Natural killer cell (primary cell): ENCODE measurements around the gene COL23A1. TPM values are rescaled to one million over a fixed set of nuclear protein-coding genes. Genes with fewer than 3 reads are reported as not detected.

Experiments
- ATAC-seq, 3 donors: fragments of 150-1000 bp in 2 of 3; fragments of 200-7000 bp in 1 of 3; cut with Tn5 transposase; 1 replicate in 1 of 3; 2 replicates in 2 of 3; pipeline ENCODE4 v1.10.0; 2021; ENCODE audit warnings: mild to moderate bottlenecking in 2 of 3, moderate library complexity in 2 of 3
- DNase-seq, 2 donors: peaks; one replicate each; pipeline versions ENCODE4 v3.0.0 to v3.0.0-alpha.2; 2013 to 2021; ENCODE audit warnings: mixed read lengths in 1 of 2
- H3K27ac ChIP-seq: one replicate; pipeline ENCODE4 v1.5.1; 2013; ENCODE audit warnings: mild to moderate bottlenecking, low read length
- H3K27me3 ChIP-seq: one replicate; pipeline ENCODE4 v1.6.1; 2013; ENCODE audit warnings: low read length; ENCODE audit not compliant: control insufficient read depth, insufficient read depth
- H3K36me3 ChIP-seq: one replicate; pipeline ENCODE4 v1.6.1; 2013; ENCODE audit warnings: low read length; ENCODE audit not compliant: control insufficient read depth, insufficient read depth
- H3K4me1 ChIP-seq: one replicate; pipeline ENCODE4 v1.6.1; 2013; ENCODE audit warnings: low read length; ENCODE audit not compliant: control insufficient read depth, insufficient read depth
- H3K4me3 ChIP-seq: one replicate; pipeline ENCODE4 v1.5.1; 2013; ENCODE audit warnings: low read length
- H3K9me3 ChIP-seq: one replicate; pipeline ENCODE4 v1.6.1; 2013; ENCODE audit warnings: low read length; ENCODE audit not compliant: control insufficient read depth, insufficient read depth
- H3K27ac Mint-ChIP-seq, 2 donors: one replicate each; pipeline ENCODE4 v1.8.0; 2022; ENCODE audit warnings: mild to moderate bottlenecking in 2 of 2, mixed read lengths in 2 of 2, moderate library complexity in 1 of 2
- H3K27me3 Mint-ChIP-seq, 2 donors: one replicate each; pipeline ENCODE4 v1.8.0; 2022; ENCODE audit warnings: low read depth in 2 of 2, mixed read lengths in 2 of 2
- H3K36me3 Mint-ChIP-seq: one replicate; pipeline ENCODE4 v1.8.0; 2022; ENCODE audit warnings: mixed read lengths
- H3K4me1 Mint-ChIP-seq, 2 donors: one replicate each; pipeline ENCODE4 v1.8.0; 2022; ENCODE audit warnings: mixed read lengths in 2 of 2
- H3K4me3 Mint-ChIP-seq: one replicate; pipeline ENCODE4 v1.8.0; 2022; ENCODE audit warnings: mild to moderate bottlenecking, moderate library complexity, mixed read lengths
- H3K9me3 Mint-ChIP-seq, 2 donors: one replicate each; pipeline ENCODE4 v1.8.0; 2022; ENCODE audit warnings: mixed read lengths in 2 of 2
- CTCF ChIP-seq: fragments of 200-600 bp; IDR thresholded peaks from one replicate; pipeline ENCODE4 v1.8.0; 2022; ENCODE audit warnings: antibody characterized with exemption
- WGBS: methylation state at CpG from one replicate; pipeline ENCODE4 v1.1.7; 2013; ENCODE audit warnings: missing lambda C conversion rate; ENCODE audit not compliant: insufficient coverage; 5-methylcytosine and 5-hydroxymethylcytosine counted together
- intact Hi-C: fragments of 100-400 bp; cut with micrococcal nuclease; formaldehyde crosslinking; loops from one replicate; pipeline ENCODE4 v1.14.2; 2022
- total RNA-seq, 4 donors: library from RNA; stranded (reverse); fragments of 120-200 nt in 1 of 4; gene quantifications; one replicate each; pipeline versions ENCODE4 v1.2.3 to v1.2.4, GENCODE V29; 2013 to 2022

COL23A1 gene
- total RNA-seq, 3 donors from 2014 or later (not counting 1 experiment from before 2014, with no cell fraction given): 0.15 TPM; not detected in 2

- no peak overlapping the region for H3K27ac Mint-ChIP-seq
- H3K9me3 Mint-ChIP-seq: peaks cover 5 to 8% of the 10 kb centered on the region in 2 donors
- Histone ChIP-seq H3K4me3 (no peak overlapping the region), H3K9me3 (peaks cover 5% of the 10 kb centered on the region), H3K4me1 (peaks cover 4% of the 10 kb centered on the region), H3K27me3 (no peaks in the 10 kb centered on the region), H3K27ac (no peak overlapping the region), H3K36me3 (no peaks in the 10 kb centered on the region)
- H3K4me1 Mint-ChIP-seq: peaks cover 5% of the 10 kb centered on the region in 2 donors
- H3K4me3 Mint-ChIP-seq: no peak overlapping the region
- peaks cover 10 to 13% of the 10 kb centered on the region in 2 donors for H3K27me3 Mint-ChIP-seq
- intact Hi-C loops: loop anchor here (5.0 kb wide), 1 partner anchor 267 kb away; no protein-coding TSS in a partner anchor
- ATAC-seq: no peak
- no peaks in the 10 kb centered on the region for H3K36me3 Mint-ChIP-seq
- DNase-seq: no peak
- 88% methylated on average over 7 of the region's 7 CpGs for WGBS
- TF ChIP-seq CTCF: no peak
Observed at GRCh38 chr5:178284996-178285395, 305.2 kb downstream of the COL23A1 start.

- no peak for ATAC-seq
- H3K27ac Mint-ChIP-seq: no peak overlapping the region
- DNase-seq: peak in 1 of 2 donors; percentile 25
- intact Hi-C loops: loop anchor here (5.0 kb wide), 1 partner anchor 268 kb away; no protein-coding TSS in a partner anchor
- no peak overlapping the region for H3K27ac ChIP-seq
- H3K4me1 Mint-ChIP-seq: peaks cover 9% of the 10 kb centered on the region in 2 donors
- H3K4me1 ChIP-seq: peaks cover 9% of the 10 kb centered on the region
- 58% methylated on average over 2 of the region's 3 CpGs for WGBS
- no peaks in the 10 kb centered on the region for H3K27me3 ChIP-seq
- H3K27me3 Mint-ChIP-seq: peaks cover 8 to 17% of the 10 kb centered on the region in 2 donors
- H3K4me3 ChIP-seq: no peak overlapping the region
- no peaks in the 10 kb centered on the region for H3K36me3 ChIP-seq
- peaks cover 5% of the 10 kb centered on the region for H3K9me3 ChIP-seq
- peaks cover 5 to 8% of the 10 kb centered on the region in 2 donors for H3K9me3 Mint-ChIP-seq
- peak; percentile 56 for TF ChIP-seq CTCF
- H3K36me3 Mint-ChIP-seq: no peaks in the 10 kb centered on the region
- no peak overlapping the region for H3K4me3 Mint-ChIP-seq
Observed at GRCh38 chr5:178284093-178284675, 306.0 kb downstream of the COL23A1 start.

GRCh38 chr5:178283520-178283919, 306.7 kb downstream of the COL23A1 start:
- H3K27ac Mint-ChIP-seq: no peak overlapping the region
- ATAC-seq (no peak), DNase-seq (no peak)
- H3K27me3 ChIP-seq: no peaks in the 10 kb centered on the region
- WGBS: 100% methylated on average over 2 of the region's 3 CpGs
- H3K4me1 ChIP-seq: peaks cover 9% of the 10 kb centered on the region
- H3K9me3 ChIP-seq: peaks cover 5% of the 10 kb centered on the region
- H3K27me3 Mint-ChIP-seq: peaks cover 8 to 17% of the 10 kb centered on the region in 2 donors
- no peaks in the 10 kb centered on the region for H3K36me3 Mint-ChIP-seq
- H3K27ac ChIP-seq: no peak overlapping the region
- peaks cover 5 to 8% of the 10 kb centered on the region in 2 donors for H3K9me3 Mint-ChIP-seq
- TF ChIP-seq CTCF: no peak
- H3K36me3 ChIP-seq: no peaks in the 10 kb centered on the region
- H3K4me3 ChIP-seq: no peak overlapping the region
- H3K4me1 Mint-ChIP-seq: peaks cover 9% of the 10 kb centered on the region in 2 donors
- intact Hi-C loops: loop anchor here (5.0 kb wide), 1 partner anchor 269 kb away; no protein-coding TSS in a partner anchor
- no peak overlapping the region for H3K4me3 Mint-ChIP-seq
